ENCODE measurements around the gene OR6T1.

OR6T1 gene, protein sequence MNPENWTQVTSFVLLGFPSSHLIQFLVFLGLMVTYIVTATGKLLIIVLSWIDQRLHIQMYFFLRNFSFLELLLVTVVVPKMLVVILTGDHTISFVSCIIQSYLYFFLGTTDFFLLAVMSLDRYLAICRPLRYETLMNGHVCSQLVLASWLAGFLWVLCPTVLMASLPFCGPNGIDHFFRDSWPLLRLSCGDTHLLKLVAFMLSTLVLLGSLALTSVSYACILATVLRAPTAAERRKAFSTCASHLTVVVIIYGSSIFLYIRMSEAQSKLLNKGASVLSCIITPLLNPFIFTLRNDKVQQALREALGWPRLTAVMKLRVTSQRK

DNA sequence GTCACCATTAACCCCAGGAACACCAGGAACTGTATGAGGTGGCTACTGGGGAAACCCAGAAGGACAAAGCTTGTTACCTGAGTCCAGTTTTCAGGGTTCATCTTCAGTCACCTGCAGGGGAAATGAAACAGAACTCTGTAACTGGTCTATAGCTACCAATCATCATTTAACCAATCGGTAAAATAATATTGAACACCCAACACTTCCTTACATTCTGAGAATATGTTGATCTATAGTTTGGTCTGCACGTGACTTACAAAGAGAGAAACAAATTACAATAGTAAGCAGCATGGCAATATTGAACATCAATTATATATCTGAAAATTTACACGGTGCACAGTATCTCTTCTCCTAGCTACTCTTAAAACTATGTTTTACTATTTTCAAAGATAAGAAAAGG is at the start of gene OR6T1:
OR6T1 (minus strand) TSS at position 101 of the 400 bp plus-strand sequence; CDS start at position 101, 0 bp downstream.
- DNase-seq (ENCODE audit: low read depth in 3 of 3, low spot score in 1 of 3): no peak

DNA sequence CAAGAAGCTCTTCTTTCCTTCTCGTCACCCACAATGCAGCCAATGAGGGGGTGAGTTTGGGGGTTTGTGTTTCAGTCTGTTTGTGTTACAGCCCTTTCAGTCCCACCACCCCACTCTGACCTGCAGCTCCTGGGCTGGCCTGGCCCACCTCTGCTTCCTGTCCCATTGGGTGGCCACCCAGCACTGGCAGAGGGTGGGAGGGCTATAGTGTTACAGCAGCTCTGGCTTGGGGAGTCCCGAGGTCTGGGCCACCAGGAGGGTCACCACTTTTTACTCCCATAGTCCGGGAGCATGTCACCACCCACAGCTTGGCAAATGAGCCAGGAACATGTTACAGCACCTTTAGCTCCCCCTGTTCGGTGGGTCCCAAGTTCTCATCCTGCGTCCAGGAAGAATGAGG is 35.7 kb upstream of the OR6T1 start:
- no peak for DNase-seq (ENCODE audit: low read depth in 3 of 3, low spot score in 1 of 3)

DNA sequence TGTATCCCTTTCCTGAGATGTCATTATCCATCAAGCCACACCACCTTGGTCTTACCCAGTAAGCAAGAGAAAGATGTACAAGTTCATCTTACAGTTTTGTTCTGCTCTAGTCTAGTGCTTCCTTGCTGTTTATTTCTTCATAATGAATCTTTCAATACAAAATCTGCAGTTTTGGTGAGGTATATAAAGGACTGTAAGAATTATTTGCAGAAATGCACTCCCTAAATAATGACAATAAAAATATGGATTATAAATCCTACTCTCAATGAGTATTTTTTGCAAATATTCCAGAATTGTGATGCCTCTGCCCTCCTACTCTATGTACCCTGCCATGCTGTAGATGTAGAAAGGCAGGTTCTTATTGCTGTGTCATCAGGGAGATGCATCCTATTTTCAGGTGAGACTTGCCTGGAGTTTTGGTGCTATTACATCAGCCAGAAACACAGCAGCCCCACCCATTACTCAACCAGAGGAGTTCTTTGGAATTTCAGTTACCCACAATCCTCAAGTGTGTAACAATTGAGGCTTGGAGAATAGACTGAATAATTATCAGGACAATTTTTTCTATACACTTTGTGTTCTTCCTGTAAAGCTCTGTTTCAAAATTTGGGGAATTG is 34.2 kb upstream of the OR6T1 start, which contains the start of gene OR10S1:
OR10S1 (minus strand) TSS at position 51 of the 617 bp plus-strand sequence. CDS start 117 bp downstream, outside the sequence.
- DNase-seq (ENCODE audit: low read depth in 3 of 3, low spot score in 1 of 3): no peak

DNA sequence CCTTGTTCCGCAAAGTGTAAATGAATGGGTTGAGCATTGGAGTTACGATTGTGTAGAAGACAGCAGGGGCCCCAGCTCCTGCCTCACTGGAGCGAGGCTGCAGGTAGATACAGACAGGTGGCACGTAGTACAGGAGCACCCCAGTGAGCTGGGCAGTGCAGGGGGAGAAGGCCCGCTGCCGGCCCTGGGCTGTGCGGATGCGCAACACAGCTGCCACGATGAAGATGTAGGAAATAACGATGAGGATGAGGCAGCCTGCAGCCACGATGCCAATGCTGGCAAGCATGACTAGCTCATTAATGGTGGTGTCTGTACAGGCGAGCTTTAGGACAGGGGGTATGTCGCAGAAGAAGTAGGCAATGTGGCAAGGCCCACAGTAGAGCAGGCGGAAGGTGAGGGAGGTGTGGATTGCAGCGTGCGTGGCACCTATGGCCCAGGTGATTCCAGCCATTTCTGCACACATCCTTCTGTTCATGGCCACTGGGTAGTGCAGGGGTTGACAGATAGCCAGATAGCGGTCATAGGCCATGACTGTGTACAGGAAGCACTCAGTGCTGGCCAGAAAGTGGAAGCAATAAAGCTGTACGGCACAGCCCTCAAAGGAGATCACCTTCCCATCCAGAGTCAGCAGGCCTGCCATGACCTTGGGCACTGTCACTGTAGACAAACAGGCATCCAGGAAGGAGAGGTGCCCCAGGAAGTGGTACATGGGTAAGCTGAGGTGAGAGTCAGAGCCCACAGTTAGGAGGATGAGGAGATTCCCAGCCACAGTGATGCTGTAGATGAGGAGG is 33.3 kb upstream of the OR6T1 start:
- no peak for DNase-seq (ENCODE audit: low read depth in 3 of 3, low spot score in 1 of 3)

DNA sequence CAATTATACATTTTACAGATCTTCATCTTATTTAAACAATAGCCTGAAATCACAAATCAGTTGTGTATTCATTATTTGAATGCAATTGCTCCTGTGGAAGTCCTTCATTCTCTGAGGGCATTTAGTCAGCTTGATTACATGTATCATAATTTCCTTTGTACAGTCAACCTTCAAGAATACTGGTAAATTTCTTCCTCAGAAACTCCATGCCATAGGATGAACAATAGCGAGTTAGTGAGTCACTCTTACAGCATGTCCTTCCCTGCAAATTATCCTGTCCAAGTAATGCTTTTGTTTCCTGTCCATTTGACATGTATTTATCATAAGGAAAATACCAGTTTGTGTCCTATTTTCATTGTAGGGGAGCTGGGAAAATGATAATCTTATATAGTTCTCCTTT is 30.2 kb upstream of the OR6T1 start:
- DNase-seq (ENCODE audit: low read depth in 3 of 3, low spot score in 1 of 3): no peak

DNA sequence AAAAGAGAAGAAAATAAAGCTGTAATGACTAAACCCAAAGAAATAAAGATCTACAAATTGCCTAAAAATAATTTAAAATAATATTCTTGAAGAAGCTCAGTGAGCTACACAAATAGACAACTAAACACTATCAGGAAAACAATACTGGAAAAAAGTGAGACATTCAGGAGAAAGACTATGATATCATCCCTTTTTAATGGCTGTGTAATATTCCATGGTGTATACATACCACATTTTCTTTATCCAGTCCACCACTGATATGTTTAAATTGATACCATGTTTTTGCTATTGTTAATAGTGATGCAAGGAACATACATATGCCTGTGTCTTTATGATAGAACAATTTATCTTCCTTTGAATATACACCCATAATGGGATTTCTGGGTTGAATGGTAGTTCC is 13.1 kb upstream of the OR6T1 start:
- DNase-seq (ENCODE audit: low read depth in 3 of 3, low spot score in 1 of 3): no peak

DNA sequence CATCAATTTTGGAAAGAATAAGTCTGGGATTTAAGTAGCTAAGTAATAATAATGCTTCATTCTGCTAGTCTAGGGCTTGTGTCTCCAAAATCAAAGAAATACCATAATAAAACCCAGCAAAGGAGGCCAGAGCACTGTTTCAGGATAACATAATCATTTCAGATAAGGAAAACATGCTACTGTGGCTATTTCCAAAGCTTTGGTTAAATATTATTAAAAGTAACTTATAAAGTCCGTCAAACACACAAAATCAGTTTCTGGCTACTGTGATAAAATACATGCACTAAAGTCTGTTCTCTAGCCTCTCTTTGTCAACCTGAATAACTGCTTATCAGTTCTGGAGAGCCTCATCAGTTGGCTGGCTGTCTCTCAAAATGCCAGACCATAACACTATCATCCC is 1.5 kb upstream of the OR6T1 start:
- no peak for DNase-seq (ENCODE audit: low read depth in 3 of 3, low spot score in 1 of 3)

DNA sequence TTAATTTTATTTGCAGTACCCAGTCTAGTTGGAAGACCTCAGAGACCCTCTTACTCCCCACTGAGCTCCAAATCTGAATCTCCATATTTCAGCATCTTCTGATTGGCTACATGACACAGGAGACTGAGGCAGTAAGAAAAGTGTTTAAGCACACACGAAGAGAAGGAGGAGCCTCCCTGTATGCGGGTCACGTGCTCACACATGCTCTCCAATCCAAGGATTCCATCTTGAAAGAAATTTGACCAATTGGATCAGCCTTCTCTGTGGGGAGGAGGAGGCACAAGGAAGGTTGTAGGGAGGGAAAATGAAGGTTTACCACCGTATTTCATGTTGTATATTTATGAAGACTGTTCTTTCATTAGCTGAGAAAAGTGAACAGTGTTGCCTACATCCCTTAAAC is 1.2 kb downstream of the OR6T1 start:
- no peak for DNase-seq (ENCODE audit: low read depth in 3 of 3, low spot score in 1 of 3)

DNA sequence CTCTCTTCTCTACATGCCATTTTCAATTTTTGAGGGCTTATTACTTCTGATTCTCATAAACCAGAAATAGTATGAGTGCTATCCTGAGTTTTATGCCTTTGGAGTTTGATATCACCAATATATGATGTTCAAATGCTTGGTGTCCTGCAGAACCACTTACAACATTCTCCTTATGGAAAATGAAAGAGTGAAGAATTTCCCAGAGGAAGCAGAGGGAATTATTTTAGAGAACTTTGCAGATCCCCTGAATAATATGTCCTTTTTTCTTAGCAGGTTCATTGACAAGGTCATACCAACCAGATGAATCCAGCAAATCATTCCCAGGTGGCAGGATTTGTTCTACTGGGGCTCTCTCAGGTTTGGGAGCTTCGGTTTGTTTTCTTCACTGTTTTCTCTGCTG is 4.3 kb downstream of the OR6T1 start, which contains the start of gene OR4D5:
OR4D5 (plus strand) TSS at position 301 of the 400 bp plus-strand sequence; CDS start at position 301, 0 bp downstream.
- DNase-seq (ENCODE audit: low read depth in 3 of 3, low spot score in 1 of 3): no peak

DNA sequence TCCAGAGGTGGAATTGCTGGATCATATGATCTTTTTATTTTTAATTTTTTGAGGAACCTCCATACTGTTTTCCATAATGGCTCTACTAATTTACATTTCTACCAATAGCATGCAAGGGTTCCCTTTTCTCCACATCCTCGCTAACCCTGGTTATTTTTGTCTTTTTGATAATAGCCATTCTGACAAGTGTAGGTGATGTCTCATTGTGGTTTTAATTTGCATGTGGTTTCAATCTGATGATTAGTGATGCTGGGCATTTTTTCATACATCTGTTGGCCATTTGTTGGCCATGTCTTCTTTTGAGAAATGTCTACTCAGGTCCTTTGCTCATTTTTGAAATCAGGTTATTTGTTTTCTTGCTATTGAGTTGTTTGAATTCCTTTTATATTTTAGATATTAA is 19.6 kb downstream of the OR6T1 start:
- no peak for DNase-seq (ENCODE audit: low read depth in 3 of 3, low spot score in 1 of 3)

DNA sequence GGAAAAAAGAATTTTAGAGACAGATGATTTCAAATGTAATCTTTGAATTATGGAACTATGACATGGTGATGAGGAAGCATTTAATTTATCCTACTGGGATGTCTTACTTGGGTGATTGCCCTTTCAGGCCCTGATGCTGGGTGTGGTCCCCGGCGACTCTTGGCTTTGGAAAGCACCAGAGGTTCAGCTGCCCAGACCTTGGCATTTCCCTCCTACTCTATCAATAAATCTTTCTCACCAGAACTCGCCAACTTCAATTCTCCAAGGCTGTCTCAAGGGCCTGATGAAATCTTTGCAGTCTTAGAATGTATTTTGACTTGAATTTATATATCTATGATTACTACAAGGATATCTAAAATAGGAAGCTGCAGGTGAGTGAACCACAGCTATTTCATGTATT is 22.7 kb downstream of the OR6T1 start:
- DNase-seq (ENCODE audit: low read depth in 3 of 3, low spot score in 1 of 3): no peak

DNA sequence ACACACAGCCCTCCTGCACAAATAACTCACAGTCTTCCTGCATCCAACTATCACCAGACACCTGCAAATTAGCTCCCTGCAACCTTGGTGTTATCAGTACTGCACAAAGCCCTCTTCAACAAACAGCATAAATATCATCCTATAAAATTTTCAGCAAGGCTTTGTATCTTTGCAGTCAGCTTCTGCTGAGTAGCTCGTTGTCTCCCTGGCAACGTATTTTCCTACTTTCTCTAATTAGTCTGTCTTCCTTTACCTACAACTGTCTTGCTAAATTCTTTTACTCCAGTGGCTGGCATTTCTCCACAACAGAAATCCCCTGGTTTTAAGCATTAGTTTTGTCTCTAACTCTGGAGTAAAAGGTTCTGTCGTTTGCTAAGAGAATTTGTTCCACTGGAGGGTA is 37.8 kb downstream of the OR6T1 start:
- no peak for DNase-seq (ENCODE audit: low read depth in 3 of 3, low spot score in 1 of 3)

DNA sequence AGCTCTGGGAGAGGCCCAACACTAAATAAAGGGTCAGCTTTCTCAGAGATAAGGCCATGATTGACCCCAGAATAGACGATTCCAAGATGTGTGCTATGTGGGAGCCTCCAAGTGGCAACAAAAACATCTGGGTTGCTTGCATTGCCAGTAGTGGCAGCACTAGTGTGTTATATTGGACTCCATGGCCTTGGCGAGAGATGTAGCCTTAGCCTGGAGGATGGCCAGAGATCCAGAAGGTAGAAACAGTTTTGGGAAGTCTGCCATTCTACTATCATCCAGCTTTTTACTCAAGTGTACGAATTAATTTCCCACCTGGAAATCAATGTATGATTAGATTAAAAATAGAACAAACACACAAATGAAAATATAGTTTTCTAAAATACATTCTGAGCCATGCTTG is 38.7 kb downstream of the OR6T1 start:
- DNase-seq (ENCODE audit: low read depth in 3 of 3, low spot score in 1 of 3): no peak

DNA sequence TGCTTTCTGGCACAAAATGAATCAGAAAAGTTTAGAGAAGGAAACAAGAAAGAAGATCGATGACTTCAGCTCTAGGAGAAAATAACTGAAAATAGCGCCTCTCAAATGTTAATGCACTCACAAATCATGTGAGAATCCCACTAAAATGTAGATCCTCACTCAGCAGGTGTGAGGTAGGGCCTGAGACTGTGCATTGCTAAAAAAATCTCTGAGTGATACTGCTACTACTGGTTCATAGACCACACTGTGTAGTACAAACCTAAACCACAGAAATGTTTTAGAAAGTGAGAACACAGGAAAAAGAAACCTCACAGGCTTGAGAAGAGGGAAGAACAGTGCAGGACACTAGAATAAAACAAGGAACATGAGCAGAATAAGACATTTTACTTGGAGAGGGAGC is 39.7 kb downstream of the OR6T1 start:
- DNase-seq (ENCODE audit: low read depth in 3 of 3, low spot score in 1 of 3): no peak

DNA sequence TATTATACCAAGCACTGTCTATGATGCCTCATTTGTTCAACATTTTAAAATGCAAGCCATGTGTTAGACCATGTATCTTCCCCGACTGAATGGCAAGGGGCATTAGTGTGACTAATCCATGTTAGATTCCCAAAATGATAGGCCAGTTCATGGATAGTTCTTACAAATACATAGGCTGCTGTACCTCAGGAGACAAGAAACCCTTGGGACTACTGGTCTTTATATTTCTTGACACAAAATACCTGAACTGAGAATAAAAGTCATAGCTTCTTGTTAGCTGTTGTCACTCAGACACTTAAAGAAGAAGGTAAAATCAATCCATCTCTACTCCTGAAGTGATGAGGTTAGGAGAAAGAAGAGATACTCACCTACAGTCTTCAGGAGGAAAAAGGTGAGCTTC is 41.8 kb downstream of the OR6T1 start, which contains the start of gene OR8D4:
OR8D4 (plus strand) TSS at position 301 of the 400 bp plus-strand sequence. CDS start 4,265 bp downstream, outside the sequence.
- no peak for DNase-seq (ENCODE audit: low read depth in 3 of 3, low spot score in 1 of 3)

DNA sequence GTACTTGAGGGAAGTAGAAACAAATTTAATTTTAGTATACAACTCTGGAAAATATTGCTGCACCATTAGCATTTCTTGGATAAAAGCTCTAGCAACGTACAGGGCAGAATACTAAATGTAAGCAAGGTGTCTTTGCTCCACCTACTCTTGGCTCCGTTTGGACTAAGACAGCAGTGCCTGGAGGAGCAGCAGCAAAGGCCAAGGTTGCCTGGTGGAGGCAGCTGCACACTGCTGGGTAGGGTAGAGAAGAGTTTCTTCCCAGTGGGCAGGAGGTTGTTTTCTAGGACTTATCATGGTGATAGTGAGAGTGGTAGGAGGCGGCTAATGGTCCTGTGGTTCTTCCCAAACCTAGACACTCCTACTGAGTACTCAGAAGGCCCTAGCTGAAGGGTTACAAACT is 43.8 kb downstream of the OR6T1 start:
- DNase-seq (ENCODE audit: low read depth in 3 of 3, low spot score in 1 of 3): no peak
